Renal pelvis (tissue), 4 donors: ENCODE data around the gene FAM216A. TPM values are rescaled to one million over a fixed set of nuclear protein-coding genes. Genes with fewer than 3 reads are reported as not detected.
"Not testable (repeated sequence)": the region's sequence is repeated elsewhere in the genome, so short reads cannot be mapped to it uniquely, and the experiment has no call there.

Experiments used
- DNase-seq: peaks from one replicate; pipeline ENCODE4 v3.0.0-alpha.2; 2013
- polyA plus RNA-seq, 3 donors: library from polyadenylated mRNA; unstranded; fragments of 120-200 nt; gene quantifications; one replicate each; pipeline ENCODE4 v1.2.1, GENCODE V29; 2013; ENCODE audit not compliant: insufficient read length in 3 of 3

The FAM216A gene
- polyA plus RNA-seq, 3 donors: 14.8 to 20.1 (median 15.6) TPM

DNA sequence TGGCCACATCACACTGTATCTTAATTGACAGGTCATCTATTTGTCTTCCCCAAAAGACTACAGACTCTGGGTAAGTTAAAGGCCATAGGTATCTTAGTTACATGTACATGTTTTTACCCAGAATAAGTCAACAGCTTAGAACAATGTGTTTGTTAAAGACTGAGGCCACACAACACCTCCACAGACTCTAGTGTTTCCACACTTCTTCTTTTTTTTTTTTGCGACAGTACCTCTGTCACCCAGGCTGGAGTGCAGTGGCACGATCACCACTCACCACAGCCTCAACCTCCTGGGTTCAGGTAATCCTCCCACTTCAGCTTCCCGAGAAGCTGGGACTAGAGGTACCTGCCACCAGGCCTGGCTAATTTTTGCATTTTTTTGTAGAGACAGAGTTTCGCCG, 1.9 kb upstream of the FAM216A start:
- DNase-seq: no peak

DNA sequence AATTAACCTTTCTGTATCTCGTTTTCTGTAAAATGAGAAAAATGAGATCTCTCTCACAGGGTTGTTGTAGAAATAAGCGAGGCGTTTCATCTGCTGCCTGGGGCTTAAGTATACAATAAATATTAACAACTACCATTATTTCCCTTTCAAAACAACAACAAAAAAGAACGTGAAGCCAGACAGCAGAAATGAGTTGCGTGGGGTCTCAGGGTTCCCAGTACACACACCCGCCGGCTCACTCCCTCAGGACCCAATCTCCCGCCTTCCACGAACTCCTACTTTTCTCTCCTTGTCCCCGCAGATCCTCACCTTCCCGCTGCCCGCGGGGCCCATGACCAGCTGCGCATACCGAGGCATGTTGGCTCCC, 815 bp upstream of the FAM216A start:
- no peak for DNase-seq

DNA sequence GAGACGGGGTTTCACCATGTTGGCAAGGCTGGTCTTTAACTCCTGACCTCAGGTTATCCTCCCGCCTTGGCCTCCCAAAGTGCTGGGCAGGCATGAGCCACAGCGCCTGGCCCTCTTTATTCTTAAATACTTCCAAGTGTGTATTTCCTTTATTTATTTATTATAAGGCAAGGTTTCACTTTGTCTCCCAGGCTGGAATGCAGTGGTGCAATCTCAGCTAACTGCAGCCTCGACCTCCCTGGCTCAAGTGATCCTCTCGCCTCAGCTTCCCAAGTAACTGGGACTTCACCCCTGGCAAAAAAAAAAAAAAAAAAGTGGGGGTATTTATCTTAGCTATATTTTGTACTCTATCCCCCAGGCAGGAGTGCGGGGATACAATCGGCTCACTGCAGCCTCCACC, 6.8 kb downstream of the FAM216A start:
- DNase-seq: no peak

DNA sequence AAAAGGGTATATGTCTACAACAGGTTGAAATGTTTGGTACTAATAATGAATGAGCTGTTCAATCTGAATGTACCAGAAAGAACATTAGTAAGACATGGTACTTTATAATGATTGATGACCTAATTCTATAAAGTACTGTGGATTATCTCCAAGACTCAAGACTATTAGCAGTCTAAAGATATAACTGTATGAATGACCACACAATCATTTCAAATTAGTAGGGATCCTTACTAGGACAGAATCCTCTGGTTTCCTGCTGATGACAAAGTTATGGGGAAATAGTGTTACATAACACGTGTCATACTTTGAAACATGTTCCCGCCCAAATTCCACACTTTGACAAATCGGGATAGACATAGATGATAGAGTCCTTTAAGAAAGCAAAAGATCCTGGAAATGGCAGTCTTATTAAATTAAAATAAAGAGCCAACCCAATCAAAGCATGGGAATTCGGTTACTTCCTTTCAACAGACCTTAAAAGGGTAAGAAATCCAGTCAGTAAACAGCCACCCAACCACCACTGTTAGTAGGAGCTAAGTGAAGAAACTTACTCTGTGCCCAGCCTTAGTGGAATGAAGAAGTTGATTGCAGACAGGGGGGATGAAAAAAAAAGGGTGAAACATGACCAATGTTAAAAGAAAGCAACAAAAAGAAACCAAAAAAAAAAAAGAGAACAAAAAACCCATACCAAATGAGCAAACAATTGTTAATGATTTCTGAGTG, 30.5 kb downstream of the FAM216A start:
- DNase-seq: no peak

DNA sequence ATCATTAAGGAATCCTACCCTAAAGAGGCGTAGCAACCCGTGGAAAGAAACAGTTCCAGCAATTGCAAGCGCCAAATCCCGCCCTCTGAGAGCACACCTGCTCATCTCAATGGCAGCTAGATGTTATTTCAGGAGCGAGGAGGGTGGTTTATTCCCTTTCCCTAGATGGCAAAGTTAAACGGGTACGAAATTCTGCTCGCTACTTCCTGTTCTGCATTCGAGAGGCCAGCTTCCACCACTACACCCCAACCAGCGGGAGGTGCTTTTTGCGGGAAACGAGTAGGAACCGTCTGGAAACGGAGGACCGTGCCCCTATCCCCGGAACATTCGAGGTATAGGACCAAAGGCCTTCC, 32.7 kb downstream of the FAM216A start:
- peak; percentile 28 for DNase-seq

DNA sequence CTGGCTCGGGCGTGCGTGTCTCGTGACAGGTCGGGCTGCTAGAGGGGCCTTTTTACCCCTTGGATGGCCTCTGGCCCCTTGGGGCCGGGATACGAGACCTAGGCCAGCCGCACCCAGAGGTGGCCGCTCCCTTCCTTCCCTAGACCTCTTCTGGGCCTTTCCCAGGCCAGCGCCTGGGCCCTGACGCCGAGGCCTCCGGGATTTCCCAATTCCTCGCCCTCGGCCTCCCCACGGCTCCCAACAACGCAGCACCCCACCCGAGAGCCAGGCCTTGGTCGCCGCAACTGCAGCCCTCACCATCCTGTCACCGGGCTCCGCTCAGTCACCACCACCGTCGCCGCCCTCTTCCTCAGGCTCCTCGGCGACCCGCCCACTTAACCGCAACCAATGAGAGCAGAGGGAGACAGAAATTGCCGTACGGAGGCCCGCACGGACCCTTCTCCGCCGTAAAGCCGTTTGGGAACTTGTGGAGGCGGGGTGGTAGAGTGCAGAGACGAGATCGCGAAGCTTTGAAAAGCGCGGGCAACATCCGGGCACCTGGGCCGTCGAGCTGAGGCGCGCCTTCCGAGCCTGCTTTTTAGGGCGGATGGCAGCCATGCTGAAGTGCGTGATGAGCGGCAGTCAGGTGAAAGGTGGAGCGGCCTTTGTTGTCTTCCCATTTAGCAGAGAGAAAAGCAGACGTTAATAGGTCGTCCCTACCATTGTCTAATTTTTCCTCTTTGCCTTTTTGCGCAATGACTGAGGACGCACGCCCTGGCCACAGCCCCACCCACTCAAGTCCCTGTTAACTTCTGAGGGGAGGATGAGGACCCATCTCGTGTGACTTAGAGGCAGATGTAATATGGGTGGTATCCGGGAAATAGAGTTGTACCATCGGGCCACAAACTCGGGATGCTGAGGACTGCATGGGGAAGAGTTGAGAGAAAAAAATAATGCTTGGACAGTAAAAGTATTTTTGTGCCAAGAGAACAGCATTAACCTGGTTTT, 33.4 kb downstream of the FAM216A start, which contains the start of the genes RAD9B and VPS29:
TSS of gene RAD9B (plus strand) at position 580 of the 987 bp plus-strand sequence. CDS start at position 587, 7 bp downstream.
TSS of gene VPS29 (minus strand) at position 360 of the 987 bp plus-strand sequence. CDS start at position 300, 60 bp downstream.
- peak; percentile 98 for DNase-seq

DNA sequence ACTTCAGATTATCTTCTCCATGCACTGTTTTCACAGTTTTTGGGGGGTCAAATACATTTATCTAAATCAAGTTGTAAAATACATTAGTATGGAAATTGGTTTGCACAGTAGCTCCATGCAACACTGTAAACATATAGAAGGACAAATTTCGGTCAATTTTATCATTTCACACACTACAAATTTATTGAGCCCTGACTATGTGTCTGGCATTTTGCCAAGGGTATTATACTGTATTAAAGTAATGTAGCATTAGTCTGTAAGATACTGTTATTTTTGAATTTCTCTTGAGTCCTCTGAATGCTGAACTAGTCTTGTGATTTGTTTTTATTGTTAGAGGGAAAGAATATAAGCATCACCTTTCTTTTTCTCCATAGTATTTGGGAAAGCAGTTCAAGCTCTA, 34.8 kb downstream of the FAM216A start:
- no peak for DNase-seq

DNA sequence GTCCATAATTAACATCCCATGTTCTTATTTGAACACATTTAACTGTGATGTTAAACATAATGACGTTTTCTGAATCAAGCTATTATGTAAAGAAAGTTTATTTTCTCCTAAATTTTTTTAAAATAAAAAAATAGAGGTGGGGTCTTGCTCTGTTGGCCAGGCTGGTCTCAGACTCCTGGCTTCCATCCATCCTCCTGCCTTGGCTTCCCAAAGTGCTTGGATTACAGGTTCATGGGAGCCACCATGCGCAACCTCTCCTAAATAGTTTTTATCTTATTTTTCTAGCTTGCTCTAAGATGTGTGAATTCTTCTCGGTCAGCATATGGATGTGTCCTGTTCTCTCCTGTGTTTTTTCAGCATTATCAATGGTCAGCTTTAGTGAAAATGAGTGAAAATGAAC, 36.7 kb downstream of the FAM216A start:
- DNase-seq: no peak

DNA sequence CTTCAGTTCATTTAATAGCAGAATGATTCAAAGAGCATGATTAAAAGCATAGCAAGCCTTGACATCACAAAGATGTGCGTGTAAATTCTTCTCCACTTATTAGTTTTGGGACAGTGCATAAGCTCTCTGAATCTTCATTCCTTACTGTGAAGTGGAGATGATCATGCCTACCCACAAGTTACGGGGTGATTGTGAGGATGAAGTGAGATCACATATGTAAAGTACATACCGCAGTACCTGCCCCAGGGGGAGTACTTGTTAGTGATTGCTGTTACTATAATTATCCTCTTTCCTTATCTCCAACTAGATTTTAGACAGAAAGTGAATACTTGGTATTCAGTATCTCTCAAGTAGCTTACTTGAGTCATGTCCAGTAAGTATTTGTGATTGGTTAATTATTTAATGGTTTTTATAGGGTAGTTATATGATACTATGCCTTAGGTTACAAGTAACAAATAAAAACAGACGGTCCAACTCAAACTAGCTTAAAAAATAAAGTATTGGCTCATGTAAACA, 39.5 kb downstream of the FAM216A start:
- no peak for DNase-seq

DNA sequence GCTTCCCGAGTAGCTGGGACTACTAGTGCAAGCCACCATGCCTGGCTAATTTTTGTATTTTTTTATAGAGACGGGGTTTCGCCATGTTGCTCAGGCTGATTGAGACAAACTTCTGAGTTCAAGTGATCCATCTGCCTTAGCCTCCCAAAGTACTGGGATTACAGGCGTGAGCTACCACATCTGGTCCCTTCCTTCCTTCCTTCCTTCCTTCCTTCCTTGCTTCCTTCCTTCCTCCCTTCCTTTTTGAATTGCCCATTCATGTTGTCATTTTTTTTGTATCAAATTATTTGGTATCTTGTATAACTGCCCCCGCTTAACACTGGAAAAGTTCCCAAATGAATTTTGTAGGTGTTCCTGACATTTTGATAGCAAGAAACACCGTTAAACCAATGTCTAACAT, 45.2 kb downstream of the FAM216A start:
- DNase-seq: no peak

DNA sequence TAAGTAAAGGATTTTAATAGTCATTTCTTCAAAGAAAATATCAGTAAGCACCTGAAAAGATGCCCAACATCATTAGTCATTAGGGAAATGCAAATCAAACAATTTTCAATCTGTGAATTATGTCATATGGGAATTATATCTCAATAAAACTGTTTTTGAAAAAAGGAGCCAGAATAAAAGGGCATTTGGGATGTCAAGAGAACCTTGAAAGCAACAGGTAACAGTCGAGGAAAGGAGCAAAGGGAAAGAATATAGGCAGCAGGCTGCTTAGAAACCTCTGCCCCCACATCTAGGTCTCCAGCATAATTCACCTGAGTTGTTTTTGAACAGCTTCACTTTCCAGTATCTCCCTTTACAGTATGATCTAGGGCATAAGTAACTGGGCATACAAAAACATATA, 45.7 kb downstream of the FAM216A start:
- DNase-seq: no peak

DNA sequence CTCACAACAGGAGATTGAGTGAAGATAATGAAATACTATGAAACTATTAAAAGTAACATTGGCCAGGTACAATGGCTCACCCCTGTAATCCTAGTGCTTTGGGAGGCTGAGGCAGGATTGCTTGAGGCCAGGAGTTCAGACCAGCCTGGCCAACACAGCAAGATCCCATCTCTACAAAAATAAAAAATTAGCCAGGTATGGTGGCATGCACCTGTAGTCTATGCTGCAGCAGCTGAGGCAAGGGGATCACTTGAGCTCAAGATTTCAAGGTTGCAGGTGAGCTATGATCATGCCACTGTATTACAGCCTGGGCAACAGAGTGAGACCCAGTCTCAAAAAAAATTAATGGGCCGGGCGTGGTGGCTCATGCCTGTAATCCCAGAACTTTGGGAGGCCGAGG, 48.4 kb downstream of the FAM216A start:
- DNase-seq: no peak

DNA sequence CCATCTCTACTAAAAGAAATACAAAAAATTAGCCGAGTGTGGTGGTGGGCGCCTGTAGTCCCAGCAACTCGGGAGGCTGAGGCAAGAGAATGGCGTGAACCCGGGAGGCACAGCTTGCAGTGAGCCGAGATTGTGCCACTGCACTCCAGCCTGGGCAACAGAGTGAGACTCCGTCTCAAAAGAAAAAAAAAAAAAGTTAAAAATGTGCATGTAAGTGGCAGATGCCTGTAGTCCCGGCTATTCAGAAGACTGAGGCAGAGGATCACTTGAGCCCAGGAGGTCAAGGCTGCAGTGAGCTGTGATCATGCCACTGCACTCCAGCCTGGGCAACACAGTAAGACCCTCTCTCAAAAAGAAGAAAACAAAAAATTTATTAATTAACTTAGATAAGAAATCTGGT, 49.4 kb downstream of the FAM216A start:
- not testable (repeated sequence) for DNase-seq

DNA sequence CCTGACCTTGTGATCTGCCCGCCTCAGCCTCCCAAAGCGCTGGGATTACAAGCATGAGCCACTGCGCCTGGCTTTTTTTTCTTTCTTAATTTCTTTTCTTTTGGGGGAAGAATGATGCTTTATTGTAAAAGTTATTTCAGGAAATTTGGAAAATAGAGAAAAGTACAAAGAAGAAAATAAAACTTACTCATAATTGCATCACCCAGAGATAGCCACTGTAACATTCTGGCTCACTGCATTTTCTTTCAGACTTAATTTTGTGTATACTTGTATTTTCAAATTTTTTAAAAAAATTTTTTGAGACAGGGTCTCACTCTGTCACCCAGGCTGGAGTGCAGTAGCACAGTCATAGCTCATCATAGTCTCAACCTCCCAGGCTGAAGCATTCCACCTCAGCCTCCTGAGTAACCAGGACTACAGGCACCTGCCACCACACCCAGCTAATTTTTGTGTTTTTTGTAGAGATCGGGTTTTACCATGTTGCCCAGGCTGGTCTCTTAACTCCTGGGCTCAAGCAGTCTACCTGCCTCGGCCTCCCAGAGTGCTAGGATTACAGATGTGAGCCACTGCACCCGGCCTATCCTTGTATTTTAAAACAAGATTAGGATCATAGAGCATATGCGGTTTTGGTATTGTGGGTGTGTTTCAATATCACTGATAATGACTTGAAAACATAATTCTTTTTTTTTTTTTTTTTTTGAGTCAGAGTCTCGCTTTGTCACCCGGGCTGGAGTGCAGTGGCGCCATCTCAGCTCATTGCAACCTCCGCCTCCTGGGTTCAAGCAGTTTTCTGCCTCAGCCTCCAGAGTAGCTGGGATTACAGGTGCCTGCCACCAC, 52.4 kb downstream of the FAM216A start:
- not testable (repeated sequence) for DNase-seq

DNA sequence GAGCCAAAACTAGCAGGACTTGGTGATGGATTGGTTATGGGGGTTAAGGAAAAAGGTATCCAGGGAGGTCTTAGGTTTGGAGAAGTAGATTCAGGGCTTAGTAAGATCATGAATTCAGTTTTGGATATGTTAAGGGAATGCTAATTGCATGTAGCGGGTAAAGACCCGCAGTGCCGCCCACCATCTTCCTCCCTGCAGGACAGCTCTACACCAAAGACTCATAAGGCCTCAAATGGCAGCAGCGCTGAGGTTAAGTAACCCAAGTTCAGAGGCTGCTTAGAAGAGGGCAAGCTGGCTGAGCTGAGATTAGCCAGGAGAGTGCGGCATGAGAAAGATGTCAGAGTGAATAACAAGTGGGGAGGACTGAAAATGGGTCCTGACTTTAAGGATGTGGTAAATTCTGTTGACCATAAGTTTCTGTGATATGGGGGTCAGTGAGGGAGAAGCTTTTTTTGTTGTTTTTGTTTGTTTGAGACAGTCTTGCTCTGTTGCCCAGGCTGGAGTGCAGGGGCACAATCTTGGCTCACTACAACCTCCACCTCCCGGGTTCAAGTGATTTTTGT, 59.7 kb downstream of the FAM216A start:
- no peak for DNase-seq

DNA sequence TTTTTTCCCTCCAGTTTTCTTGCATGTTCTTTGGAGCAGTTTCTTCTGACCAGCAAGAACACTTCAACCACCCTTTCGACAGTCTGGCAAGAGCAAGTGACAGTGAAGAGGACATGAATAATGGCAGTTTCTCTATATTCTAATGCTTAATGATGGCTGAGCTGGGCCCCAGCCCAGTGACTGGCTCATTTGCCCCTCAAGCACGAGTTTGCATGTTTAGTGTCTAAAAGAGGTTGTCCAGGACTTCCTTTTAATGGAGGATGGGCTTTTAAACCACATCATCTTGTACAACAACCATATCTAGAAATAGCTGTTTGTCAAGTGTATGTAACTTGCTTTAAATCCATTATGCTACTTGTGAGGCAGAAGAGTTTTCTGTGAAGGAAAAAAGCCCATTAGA, 61.9 kb downstream of the FAM216A start:
- no peak for DNase-seq

DNA sequence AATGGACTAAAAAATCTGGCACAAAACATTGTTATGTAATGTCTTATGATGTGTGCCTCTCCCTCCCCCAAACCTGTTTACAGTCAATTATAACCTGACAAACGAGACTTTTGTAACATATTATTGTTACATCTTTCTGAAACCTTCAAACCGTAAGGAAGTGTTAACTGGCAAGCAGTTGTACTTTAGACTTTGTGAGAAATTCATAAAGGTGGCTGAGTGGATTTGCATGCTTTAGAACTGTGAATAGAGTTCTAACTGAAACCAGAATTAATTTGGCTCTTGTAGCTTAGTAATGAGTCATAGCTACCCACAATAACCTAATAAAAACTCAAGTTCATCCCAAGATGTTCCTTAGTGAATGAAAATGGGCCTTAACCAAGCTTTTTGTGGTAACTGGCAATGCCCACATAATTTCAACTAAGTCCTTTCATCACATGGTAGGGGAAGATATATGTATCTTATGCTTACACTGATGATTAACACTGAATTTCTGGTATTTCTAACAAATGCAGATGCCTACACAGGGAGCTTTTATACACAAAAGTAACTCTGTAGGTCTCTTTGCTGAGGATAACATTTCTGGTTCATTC, 63.2 kb downstream of the FAM216A start:
- DNase-seq: no peak

DNA sequence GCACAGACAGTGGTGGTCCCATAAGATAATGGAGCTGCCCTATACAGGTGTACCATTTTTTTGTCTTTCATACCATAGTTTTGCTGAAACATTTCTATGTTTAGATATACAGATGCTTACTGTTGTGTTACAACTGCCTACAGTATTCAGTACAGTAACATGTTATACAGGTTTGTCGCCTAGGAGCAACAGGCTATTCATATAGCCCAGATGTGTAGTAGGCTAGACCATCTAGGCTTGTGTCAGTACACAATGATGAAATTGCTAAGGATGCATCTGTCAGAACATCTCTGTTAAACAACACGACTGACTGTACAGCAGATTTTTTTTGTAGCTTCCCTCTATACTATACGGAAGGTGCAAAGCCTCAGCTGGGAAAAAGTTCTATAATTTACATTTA, 64.0 kb downstream of the FAM216A start:
- no peak for DNase-seq

DNA sequence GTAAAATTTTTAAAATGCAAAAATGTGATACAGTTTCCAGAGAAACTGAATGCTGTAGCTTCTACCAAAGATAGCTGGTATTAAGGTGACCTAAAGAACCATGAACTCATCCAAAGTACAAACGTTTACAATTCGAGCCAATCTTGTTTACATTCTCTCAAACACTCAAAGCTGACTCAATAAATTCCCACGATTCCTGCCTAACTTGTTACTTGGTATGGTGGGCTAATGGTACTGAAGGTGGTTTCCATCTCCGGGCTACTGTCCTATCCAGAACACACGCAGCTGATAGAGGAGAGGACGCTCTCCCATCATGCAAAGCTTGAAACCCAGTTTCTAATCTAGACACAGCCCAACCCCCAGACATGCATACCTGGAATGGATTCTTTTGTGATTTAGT, 65.0 kb downstream of the FAM216A start:
- DNase-seq: no peak

DNA sequence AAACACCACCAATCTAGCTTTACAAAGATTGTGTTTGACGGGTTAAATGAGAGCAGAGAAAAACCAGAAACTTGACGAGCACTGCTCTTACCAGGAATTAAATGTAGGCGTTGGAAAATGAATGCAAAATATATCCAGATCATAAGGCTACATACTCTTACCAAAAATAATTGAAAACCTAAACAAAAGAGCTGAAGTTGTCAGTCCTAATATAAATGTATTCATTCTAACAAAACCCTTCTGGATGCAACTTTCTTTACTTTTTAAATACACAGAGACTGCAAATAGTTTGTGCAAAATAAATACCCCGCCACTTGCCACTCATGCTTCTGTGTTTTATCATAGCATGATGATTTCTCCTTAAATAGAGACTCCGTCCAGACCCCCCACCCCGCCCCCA, 66.2 kb downstream of the FAM216A start:
- no peak for DNase-seq
